MV-4-11 (cell line): ENCODE results near the gene TSPAN14.

Experiments
- DNase-seq: peaks from one replicate; lab custom pipeline; 2025; lab: John Stamatoyannopoulos, UW

The TSPAN14 gene

DNA sequence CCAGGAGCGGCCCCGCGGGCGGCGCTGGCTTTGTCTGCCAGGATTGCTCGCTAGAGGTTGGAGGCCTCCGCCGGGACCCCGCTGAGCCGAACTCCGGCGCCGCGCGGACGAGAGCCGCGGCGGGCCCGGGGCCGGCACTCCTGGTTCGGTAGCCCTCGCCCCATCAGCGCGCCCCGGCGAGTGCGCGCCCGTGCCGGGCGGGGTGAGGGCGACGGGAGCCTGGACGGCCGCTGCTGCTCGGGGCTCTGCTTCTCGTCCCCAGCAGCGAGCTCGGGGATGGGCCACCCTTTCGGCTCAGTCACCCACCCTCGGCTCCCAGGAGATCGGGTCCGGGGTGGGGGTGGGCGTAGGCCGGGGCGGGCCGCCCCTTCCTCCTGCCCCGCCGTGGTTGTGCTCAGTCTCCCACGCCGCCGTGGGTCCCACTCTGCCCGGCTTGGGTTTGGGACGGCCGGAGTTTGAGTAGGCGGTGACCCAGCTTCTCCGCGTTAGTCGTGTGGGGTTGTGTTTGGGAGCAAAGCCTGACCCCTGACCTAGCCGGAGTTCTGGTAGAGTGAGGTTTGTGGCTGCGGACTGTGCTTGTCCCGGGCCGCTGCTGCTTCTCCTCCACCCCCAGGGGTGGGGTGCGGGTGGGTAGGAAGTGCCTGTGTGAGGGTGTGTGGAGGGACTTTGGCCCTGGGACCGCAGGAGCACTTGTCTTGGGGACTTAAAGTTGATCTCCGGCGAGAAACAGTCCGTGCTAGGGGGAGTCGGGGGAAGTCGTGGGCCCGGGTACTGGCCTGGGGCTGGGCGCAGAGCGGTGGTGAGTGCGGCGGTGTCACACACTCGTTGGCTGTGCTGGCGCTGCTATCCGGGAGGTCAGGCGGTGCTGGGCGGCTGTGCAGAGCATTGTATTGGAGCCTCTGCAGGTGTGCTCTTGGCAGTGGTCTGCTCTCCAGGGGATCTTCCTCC is 677 bp downstream of the TSPAN14 start:
- DNase-seq, result peak; percentile 11

DNA sequence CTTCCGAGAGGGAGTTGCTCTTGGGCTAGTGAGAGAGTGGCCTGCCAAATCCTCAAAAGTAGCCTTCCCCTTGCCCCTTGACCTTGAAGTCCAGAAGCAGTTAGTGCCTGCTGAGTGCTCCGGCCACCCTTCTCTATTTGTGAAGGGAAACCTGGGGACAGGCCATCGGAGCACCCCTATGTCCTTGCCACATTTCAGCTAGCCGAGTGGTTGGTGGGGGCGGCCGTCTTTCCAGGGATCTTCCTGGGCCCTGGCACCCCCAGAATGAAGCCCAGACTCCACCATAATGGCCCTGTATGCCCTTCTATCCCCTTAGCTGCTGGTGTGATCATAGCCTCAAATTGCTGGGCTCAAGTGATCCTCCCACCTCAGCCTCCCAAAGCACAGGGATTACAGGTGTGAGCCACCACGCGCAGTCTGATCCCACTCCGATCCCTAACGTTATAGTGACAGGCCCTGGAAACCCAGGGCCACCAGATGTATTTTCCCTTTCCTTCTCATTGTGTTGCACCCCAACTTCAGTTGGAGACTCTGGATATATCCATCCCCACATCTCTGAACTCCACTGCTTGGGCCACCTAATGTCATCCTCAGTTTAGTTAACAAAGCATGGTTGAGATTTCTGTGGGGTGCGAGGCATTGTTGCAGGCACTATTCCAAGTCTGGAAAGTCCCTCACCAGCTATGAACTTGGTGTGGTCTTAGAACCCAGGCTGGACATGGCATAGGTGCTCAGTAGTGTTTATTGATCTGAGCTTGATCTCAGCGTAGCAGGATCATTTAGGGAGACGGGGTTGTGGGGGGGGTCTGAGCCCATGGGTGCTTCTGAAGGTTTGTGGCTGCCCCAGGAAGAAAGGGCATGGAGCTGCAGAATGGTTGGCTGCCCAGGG is 1.6 kb downstream of the TSPAN14 start:
- no peak for DNase-seq

DNA sequence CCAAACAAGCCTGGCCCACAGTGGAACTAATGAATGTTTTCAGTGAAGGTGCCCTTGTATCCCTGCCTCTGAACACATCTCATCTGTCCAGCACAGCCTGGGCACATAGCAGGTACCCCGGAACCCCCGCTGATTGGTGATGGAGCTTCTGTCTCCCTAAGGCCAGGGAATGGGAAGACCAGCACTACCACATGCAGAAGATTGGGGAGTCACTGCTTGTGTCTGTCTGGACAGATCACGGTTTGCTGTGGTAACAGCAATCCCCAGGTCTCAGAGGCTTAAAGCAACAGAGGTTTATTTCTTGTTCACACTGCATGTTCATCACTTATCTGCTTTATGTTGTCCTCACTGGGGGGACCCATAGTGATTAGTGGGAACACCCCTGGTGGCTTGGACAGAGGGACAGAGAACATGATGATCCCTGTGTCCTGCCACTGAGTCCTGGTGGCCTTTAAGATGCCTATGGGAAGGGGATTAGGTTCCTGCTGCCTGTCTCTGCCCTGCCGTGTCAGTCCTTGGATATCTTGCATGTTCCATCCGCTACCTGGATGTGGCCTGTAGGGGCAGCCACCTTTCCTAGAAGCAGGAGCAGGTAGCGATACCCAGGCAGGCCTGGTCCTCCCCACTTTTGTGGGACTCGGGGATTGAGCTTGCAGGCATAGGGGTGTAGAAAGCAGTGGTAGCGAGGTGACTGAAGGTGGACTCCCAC is 3.6 kb downstream of the TSPAN14 start:
- DNase-seq, result no peak

DNA sequence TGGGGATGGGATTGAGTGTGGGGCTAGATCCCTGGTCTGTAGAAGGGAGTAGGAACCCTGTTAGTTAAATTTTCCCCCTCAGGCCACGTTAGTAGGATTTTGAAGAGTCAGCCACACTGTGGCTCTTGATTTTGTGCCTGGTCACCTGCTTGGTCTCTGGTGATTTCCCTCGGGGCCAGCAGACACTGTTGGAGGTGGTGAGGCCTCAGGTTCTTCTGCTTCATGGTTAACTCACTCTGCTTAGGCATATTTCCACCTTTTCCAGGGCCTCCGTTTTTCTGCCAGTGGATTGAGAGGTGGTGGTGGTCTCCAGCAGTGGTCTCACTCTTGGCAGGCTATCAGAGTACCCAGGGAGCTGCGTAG is 4.1 kb downstream of the TSPAN14 start:
- DNase-seq, result no peak

DNA sequence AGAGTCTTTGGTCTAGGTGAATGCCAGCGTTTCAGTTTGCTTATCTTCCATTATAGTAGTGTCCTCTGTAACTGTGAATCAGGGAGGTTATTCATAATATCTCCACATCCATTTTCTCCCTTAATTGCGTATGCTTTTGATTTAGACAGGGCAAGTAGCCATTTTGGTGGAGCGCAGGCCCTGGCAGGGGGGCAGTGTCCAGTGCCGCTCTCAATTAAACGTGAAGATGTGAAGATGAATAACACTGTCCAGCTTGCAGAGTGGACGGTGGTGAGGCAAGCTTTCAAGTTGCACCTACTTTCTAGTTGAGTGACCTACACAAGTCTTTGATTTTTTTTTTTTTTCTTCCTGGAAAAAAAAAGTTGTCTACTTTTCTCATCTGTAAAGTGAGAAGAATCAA is 4.5 kb downstream of the TSPAN14 start:
- DNase-seq, result no peak

DNA sequence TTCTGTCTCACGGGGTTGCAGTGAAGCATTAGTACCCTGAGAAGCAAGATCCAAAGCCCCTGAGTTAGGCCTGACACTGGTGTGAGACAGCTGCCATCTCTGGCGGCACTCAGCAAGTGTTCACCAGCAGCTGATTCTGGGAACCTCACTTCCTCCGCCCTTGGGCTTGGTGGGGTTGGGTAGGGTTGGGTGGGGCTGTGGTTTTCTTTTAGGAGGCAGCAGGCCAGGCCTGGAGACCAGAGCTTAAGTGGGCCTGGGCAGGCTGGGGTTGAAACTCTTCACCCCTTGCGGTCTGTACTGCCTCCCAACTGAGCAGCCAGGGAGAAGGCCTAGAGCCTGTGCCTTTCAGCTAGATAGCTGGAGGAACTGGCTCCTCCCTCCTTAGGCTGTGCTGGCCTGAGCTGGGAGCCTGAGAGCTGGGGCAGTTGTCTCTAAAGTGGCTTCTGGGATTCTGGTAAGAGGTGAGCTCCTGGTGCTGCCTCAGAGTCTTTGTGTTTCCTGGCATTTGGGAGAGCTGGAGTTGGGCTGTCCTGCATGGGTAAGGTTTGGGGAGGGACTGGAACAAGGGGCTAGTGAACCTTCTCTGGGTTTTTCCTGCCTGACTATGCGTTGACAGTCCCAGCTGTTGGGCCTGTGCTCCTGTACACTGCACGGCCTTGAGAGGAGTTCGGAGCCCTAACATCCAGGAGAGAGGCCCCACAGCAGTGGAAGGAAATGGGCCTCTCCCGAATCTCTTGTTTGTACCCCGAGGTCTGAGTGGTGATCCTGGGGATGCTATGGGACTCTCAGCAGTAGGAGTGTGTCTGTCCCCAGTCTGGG is 5.1 kb downstream of the TSPAN14 start:
- peak; percentile 96 for DNase-seq

DNA sequence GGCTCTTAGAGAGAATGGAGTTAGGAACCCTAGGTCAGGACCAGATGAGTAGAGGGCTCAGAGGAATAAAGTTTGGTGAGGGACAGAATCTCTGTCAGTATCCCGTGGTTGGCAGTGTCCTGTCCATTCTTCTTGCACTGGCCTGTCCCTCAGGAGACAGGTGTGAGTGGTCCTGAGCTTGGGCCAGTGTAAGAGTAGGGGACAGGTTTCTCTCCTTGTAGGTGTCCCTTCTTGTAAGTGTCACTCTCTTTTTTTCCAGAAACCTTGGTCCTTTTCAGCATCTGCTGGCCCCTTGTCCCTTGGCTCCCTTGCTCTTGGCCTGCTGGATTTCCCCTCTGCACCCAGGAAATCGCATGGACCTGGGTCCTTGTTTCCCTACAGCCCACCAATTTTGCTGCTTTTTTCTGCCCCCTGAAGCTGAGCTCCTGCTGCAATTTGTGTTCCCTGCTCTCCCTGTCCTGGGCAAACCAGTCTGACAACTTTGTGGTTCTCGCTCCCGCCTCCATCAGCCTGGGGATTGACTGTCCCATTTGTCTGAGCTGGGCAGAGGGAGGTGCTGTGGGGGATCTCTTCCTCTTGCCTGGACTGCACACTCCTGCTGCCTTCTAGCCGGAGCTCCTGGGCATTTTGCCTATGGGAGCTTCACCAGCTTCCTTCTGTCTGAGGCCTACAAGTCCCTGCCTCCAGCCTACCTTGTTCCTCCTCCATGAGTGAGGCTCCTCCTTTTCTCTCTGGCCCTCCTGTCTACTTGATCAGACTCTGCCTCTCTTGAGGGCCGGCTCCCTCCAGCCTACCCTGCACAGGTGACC is 6.5 kb downstream of the TSPAN14 start:
- DNase-seq, result no peak

DNA sequence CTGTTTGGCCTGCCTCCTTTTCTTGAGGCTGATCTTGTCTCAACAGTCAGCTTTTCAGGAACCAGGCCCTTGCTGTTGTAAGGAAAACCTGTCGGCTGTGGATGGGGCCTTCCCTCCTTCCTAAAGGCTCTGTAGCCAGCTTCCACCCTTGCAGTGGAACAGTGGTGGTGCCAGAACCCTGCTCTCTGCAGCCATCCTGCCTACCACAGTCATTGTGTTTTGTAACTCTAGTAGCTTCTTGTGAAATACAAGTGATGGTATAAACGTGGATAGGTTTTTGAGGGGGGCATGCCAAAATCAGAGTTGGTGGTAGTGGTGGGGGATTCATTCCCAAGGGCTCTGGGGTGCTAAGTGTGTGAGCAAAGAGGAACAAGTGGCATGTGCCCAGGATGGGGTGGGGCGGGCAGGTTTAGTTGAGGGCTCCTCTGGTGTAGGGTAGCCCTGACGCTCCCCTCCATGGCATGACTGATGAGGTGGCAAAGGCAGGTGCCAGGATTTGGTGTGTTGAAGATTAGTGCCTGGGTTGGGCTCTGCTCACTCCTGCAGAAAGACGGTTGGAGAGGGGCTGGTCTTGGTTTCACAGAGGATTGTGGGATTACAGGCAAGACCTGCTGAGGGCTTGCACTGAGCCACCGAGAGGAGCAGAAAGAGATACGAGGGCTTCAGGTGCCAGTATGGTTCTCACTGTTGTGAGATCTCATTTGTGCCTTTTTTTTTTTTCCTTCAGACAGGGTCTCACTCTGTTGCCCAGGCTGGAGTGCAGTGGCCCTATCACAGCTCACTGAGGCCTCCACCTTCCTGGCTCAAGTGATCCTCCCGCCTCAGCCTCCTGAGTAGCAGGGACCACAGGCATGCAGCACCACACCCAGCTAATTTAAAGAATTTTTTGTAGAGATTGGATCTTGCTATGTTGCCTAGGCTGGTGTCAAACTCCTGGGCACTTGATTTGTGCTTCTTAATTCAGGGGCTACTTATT is 7.4 kb downstream of the TSPAN14 start:
- peak; percentile 41 for DNase-seq

DNA sequence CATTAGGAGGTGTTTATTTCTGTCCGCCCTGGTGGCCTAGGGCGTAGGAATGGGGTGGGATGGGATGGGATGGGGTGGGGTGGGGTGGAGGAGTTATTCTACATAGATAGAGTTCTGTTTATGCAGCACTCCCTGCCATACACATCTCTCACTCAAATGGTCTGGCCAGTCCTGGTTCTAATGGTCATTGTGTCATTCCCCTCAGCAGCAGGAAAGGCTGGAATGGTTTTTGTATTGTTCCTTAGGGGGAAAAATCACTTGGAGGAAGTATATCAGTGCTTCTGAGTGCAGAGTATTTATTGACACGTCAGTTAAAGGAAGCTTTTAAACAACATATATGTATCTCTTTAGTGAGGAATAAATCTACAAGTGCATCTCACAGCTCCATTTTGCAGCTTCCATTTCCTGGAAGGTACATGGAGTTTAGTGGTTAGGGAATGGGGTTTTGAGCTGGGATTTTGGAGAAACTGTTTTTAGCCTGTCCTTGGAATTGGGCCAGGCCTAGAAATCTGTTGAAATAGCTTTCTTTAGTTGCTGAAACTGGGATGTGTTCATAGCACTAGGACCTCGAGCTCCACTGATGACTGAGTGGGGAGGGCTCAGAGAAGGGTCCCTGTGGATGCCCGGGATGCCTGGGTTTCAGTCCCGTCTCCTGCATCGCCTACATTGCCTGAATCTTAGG is 8.3 kb downstream of the TSPAN14 start:
- DNase-seq, result no peak

DNA sequence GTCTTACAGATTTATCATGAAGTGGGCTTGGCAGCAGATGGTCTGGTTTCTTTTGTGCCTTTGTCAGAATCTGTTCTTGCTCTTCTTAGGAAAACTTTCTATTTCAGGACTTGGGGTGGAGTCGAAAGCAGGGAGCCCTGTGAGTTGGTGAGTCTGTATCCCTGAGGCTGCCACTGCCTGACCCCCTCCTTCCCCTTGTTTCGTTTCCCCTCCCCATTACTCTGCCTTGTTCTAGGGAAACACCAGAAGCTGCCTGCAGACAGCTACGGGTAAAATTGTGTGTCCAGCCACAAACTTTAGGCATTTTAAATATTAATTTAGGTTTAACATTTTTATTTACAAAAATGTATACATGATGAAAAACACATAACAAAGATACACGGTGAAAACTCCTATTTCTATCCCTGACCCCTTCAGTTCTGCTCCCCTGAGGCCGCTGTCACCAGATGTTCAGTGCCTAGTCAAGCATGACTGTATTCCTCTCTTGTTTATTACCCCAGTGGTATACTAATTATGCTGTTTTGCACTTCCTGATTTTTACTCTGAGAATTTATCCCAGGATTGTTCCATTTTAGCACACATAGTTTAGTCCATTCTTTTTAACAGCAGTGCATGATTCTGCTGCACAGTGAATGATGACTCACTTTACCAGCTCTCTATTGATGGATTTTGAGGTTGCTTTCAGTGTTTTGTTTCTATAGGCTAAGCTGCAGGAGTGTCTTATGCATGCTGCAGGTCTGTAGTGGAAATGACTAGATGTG is 9.1 kb downstream of the TSPAN14 start:
- peak; percentile 66 for DNase-seq

DNA sequence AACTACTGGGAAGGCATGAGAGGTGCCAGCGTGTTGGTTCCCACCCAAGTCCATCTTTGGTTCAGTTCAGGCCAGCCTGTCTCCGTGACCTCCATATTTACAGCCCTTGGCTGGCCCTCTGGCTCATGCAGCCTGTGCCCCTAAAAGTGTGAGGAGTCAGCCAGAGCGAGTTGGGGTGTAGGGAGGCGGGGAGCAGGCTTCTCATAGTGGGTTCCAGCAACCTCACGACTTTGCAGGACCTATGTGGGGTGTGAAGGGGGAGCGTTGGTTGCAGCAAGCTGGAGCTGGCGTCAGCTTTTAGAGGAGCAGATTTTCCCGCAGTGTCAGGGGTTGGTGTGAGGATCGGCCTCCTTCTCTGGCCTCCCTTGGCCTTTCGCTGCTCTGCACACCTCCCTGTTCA is 9.8 kb downstream of the TSPAN14 start:
- DNase-seq, result no peak

DNA sequence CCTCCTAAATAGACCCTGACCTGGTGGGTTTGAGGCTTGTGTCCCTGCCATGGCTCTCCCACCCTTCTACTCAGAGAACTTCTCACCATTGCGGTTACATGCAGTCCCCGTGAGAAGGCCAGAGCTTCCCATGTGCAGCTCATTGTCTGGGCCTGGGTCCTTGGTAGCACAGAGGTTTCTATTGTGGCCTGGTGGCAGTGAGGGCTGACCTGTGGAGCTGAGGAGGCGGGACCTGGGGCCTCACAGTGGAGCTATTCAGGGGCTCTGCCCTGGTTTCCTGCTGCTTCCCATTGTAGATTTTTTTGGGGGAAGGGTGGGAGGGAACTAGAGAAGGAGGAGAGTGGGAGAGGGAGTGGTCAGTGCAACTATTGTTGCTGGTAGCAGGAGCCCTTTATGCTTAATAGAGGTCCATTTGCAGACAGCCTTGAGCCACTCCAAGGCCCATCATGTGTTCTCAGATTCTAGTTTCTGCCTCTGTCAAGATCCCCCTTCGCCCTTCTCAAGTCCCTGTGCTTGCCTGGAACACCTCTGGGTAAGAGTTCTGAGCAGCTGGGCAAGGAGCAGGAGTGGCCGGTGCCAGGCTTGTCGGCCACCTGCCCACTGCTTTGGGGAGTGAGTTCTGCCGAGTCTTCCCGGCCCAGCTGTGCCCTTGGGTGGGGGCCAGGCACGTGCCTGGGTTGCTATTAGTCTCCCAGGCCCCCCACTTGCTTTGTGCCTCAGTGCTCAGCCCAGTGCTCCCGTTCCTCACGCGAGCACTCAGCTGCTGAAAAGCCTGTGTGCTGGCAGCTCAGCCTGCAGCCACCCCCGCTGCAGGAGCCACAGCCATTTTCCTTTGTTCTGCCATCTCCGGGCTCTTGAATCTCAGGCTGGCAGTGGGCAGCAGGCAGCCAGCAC is 10.7 kb downstream of the TSPAN14 start:
- no peak for DNase-seq

DNA sequence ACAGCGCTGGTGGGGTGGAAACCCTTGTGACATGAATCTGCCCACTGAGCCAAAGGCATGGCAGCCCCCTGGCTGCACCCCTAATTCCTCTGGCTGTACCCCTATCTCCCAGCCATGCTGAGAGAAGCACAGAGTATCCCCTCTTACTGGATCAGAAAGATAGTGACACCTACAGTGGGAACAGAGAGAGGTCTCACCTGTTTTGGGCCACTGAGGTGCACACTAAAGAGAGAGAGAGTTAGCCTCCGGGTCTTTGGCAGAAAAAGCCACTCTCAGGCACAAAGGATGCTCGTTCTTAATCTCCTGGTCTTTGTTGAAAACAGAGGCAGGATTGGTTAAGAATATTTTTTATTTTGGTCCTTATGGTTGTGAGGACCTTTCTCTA is 11.3 kb downstream of the TSPAN14 start:
- no peak for DNase-seq

DNA sequence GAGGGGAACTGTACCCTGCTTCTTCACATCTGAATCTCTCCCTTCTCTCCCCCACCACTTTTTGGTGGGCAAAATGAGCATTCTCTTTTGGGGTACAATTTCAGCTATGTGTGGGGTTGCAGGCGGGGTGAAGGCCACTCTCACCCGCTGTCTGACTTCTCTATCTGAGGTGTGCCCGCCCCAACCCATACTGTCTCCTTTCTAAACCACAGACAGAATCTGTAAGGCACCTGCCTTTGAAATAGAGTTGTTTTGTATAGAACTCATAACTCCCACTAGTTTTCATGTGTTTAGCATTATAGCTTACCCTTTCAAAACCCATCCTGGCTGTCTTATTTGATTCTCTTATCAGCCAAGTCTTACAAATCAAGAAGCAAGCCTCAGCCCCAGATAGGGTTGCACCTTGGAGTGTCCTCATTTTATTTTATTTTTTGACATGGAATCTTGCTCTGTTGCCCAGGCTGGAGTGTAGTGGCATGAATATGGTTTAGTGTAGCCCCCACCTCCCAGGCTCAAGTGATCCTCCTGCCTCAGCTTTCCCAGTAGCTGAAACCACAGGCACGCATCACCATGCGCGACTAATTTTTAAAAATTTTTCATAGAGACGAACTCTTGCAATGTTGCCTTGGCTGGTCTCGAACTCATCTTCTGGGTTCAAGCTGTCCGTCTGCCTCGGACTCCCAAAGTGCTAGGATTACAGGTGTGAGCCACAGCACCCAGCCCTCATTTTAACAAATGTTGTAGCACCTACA is 11.9 kb downstream of the TSPAN14 start:
- DNase-seq, result no peak

DNA sequence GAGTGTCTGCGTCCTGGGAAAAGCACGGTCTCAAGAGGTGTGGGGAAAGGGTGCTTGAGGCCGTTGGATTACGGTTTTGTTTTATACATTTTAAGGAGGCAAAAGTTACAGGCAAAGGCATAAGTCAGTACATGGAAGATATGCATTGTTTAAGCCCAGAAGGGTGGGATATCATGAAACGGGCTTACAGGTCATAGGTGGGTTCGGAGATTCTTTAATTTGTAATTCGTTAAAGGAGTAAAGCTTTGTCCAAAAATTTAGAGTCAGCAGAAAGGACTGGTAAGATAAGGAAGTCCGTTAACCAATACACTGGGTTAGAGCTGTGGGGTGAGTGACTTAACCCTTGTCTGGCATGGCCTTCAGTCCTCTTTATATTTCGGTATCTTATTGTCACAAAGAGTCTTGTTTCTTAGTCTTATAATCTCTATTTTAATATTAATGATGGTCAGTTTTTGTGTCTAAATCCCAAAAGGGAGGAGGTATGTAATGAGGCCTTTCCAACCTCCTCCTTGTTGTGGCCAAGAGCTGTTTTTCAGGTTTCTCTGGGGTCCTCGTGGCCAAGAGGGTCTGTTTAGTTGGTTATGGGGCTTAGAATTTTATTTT is 12.7 kb downstream of the TSPAN14 start:
- DNase-seq, result no peak

DNA sequence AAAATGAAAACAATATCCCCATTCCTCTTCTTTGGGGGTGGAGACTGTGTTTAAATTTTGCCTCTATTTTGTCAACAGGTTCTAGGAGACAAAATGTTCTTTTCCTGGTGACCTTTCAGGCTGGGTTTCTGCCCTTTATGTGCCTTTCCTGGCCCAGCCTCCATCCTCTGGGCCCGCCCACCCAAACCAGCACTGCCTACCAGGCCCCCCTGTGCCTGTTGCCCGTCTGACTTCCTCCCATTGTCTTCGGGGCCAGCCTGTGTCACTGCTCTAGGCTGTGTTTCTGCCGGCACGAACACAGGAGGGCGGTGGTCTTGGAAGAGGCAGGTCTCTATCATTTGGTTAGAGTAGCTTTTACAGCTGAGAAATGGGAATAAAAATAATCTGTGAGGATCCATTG is 13.9 kb downstream of the TSPAN14 start:
- DNase-seq, result no peak
